Epithelial cell of esophagus (primary cell): ENCODE data around the gene IPO7.
A peak's percentile ranks its signal among the peaks of the same experiment; 100 is the strongest.

Experiments
- DNase-seq: peaks from one replicate; pipeline ENCODE4 v3.0.0; 2010; ENCODE audit warnings: low read depth
- H3K4me3 ChIP-seq: 2 replicates; pipeline ENCODE4 v1.5.1; 2011; ENCODE audit warnings: mild to moderate bottlenecking, low read length, control low read depth
- CTCF ChIP-seq: IDR thresholded peaks from 2 replicates; pipeline ENCODE4 v1.5.1; 2011; ENCODE audit warnings: low read depth, mild to moderate bottlenecking, low read length, control low read depth, inconsistent platforms; ENCODE audit not compliant: insufficient read depth; ENCODE audit errors: missing control alignments

Gene IPO7

GRCh38 chr11:9470765-9471164, 86.3 kb downstream of the IPO7 start:
- no peak for DNase-seq
- no peak overlapping the region for H3K4me3 ChIP-seq
- no peak for TF ChIP-seq CTCF

- no peak for TF ChIP-seq CTCF
- H3K4me3 ChIP-seq = no peak overlapping the region
- DNase-seq = no peak
Observed at GRCh38 chr11:9473408-9473807, 89.0 kb downstream of the IPO7 start.

GRCh38 chr11:9479899-9480298, 95.4 kb downstream of the IPO7 start:
- TF ChIP-seq CTCF = no peak
- H3K4me3 ChIP-seq = no peak overlapping the region
- DNase-seq = no peak

GRCh38 chr11:9489080-9489765, 104.8 kb downstream of the IPO7 start:
- no peak overlapping the region for H3K4me3 ChIP-seq
- no peak for TF ChIP-seq CTCF

GRCh38 chr11:9490376-9490775, 105.9 kb downstream of the IPO7 start:
- H3K4me3 ChIP-seq = no peak overlapping the region
- no peak for TF ChIP-seq CTCF
- no peak for DNase-seq

More at GRCh38 chr11:9489080-9489765, 104.8 kb downstream of the IPO7 start:
- DNase-seq = peak; percentile 5

GRCh38 chr11:9493492-9493891, 109.0 kb downstream of the IPO7 start:
- no peak for TF ChIP-seq CTCF
- H3K4me3 ChIP-seq = no peak overlapping the region
- DNase-seq = no peak

GRCh38 chr11:9494316-9494715, 109.9 kb downstream of the IPO7 start:
- H3K4me3 ChIP-seq = no peak overlapping the region
- no peak for TF ChIP-seq CTCF
- no peak for DNase-seq
